GM21619 (cell line): ENCODE results near the gene C2orf42.
"Not testable (repeated sequence)": the region's sequence is repeated elsewhere in the genome, so short reads cannot be mapped to it uniquely, and the experiment has no call there.

Experiments used
- ATAC-seq: cut with Tn5 transposase; IDR thresholded peaks from one replicate; pipeline ENCODE4 v1.9.1; 2021; ENCODE audit not compliant: unreplicated experiment

Gene C2orf42

GRCh38 chr2:70133127-70133452 lies 57.7 kb downstream of the C2orf42 start:
- no peak for ATAC-seq

DNA sequence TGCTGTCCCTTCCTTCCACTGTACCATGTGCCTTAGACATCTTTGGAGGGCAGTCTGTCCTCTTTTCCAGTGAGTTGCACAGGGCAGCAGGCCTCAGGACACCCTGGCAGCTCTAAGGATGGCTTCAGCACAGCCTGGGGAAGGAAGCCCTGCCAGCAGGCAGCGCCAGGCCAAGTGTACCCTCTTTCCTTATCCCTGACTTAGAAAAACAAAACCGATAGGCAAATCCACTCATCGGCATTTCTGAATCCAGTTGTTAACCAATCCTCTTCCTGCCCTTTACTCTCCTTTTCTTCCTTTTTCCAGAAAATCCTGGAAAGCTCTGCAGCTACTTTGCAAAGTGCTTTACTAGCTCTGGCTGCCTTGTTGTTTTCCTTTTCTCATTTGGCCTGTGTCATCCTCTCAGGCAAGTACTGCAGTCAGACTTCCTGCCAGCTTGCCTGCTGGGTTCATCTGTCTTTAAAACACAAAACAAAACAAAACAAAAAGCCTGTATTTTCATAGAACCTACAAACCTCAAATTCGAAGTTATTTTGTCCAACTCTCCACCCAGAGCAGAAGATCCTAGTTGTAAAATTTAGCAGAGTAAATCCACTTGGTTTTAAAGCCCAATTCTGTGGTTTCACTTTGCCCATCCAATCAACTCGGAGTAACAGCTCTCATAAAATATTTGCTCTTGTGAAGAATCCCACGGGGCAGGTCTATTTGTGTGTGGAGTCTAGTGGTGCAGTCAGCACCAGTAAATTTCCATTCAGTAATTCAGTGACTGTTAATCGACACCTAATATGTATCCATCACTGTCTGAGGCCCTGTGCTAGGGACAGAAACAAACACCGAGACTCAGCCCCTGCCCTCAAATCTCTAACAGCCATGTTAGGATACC lies 58.3 kb downstream of the C2orf42 start:
- ATAC-seq = peak; percentile 55

DNA sequence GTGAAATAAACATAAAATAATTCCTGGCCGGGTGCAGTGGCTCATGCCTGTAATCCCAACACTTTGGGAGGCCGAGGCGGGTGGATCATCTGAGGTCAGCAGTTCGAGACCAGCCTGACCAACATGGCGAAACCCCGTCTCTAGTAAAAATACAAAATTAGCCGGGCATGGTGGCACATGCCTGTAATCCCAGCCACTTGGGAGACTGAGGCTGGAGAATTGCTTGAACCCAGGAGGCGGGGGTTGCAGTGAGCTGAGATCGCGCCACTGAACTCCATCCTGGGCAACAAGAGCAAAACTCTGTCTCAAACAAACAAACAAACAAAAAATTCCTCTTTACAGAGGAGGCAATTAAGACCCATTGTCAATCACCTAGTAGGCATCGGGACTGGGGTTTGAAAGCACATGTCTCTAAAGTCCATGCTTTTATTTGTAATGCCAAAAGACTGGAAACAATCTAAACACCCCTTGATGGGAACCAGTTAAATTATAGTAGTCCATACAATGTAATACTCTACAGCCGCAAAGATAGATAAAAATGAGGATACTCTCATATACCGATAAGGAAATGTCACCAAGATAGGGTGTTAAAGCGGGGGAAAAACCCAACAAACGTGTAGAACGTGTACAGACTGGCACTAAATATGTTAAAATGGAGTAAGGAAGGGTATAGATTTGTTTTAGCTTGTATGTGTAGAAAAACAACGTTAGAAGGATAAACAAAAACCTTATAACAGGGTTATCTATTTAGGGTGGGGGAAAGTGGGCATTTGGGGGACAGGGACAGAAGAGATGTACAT lies 59.3 kb downstream of the C2orf42 start:
- not testable (repeated sequence) for ATAC-seq

DNA sequence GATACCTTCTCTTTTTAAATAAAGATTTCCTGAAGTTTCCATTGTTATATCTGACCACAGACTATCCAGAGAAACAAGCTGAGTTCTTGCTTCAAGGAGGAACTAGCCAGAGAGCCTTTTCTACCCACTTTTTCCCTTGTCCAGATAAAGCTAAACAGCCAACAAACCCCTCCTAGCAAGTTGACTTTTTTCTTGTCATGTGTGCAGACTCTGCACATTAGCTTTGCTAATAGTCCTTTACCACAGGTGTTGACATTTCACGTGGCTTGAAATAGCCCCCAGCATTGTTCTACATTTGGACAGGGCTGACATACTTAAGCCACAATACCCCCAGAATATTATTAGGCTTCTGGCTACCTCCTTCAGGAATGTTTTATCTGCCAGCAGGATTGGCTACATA lies 62.8 kb downstream of the C2orf42 start:
- no peak for ATAC-seq

GRCh38 chr2:70126413-70126812 lies 64.4 kb downstream of the C2orf42 start:
- no peak for ATAC-seq

GRCh38 chr2:70125498-70125898 lies 65.3 kb downstream of the C2orf42 start:
- ATAC-seq = no peak

DNA sequence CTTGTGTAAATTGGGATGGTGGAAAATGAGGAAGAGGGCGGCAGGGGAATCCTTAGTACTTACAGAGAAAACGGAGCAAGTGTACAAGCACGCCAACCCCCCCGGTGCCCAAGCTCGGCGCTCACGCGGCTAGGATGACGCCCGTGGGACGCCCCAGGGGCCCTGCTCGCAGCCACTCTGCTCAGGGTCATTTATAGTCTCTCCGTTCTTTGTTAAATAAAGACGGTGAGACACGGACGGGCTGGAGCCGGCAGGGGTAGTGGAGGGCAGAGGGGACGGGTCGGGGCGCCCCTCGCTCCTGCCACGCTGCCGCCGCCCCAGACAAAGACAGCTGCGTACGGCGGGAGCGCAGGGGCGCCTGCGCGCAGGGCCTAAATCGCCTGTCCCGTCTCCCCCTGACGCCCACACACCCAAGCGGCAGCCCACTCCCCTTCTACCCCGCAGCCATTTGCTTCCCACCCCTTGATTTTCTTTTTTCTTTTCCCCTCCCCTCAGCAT lies 65.8 kb downstream of the C2orf42 start:
- no peak for ATAC-seq

DNA sequence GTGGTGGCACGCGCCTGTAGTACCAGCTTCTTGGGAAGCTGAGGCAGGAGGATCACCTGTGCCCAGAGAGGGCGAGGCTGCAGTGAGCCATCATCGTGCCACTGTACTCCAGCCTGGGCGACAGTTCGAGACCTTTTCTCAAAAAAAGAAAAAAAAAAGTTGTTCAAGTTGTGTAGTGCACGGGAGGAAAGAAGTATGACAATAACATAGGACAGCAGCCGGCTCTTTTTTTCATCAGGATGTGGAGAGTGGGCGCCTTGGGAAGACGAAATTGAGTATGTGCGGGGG lies 67.0 kb downstream of the C2orf42 start:
- ATAC-seq = no peak

DNA sequence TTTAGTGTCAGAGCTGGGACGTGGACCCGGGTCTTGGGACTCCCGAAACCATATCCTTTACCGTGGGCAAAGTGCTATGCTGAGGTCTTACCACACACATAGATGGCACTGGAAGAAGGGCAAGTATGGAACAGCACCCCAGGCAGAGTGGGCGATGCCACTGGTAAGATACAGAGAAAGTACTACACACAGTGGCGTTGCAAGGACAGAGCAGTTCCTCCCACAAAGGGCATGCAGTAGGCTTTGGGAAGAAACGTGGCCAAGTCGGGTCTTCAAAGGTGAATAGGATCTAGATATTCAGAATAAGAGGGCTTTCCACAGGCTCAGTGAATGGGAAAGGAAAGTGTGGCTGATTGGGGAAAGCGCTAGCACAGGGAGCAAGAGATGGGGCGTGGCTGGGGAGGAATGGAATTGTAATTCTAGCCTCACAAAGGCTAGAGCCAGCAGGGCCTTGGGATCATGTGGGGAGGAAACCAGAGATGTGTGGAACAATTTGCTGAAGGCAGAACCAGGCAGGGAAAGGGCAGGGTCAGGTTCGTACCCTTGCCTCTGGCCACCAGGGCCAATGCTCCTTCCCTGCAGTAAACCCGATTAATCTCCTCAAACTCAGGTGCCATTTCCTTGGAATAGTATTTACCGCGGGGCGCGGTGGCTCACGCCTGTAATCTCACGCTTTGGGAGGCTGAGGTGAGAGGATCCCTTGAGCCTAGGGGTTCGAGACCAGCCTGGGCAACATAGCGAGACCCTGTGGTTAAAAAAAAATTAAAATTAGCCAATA lies 67.6 kb downstream of the C2orf42 start:
- ATAC-seq = no peak

DNA sequence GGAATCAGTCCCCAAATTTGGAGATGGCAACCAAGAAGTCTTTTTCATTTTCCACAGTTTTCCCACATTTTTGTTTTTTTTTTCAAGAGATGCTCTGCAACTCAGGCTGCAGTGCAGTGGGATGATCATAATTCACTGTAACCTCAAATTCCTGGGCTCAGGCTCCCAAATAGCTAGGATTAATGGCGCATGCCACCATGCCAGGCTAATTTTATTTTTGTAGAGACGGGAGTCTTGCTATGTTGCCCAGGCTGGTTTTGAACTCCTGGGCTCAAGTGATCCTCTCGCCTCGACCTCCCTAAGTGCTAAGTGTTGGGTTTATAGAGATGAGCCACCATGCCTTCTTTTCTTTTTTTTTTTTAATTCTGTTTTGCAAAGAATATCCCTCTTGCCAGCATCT lies 68.3 kb downstream of the C2orf42 start:
- ATAC-seq = no peak

- ATAC-seq = no peak
Measured at GRCh38 chr2:70121627-70122372, 69.0 kb downstream of the C2orf42 start.

- no peak for ATAC-seq
Measured at GRCh38 chr2:70118798-70119454, 71.9 kb downstream of the C2orf42 start.

- ATAC-seq = no peak
Measured at GRCh38 chr2:70116936-70117552, 73.8 kb downstream of the C2orf42 start.

DNA sequence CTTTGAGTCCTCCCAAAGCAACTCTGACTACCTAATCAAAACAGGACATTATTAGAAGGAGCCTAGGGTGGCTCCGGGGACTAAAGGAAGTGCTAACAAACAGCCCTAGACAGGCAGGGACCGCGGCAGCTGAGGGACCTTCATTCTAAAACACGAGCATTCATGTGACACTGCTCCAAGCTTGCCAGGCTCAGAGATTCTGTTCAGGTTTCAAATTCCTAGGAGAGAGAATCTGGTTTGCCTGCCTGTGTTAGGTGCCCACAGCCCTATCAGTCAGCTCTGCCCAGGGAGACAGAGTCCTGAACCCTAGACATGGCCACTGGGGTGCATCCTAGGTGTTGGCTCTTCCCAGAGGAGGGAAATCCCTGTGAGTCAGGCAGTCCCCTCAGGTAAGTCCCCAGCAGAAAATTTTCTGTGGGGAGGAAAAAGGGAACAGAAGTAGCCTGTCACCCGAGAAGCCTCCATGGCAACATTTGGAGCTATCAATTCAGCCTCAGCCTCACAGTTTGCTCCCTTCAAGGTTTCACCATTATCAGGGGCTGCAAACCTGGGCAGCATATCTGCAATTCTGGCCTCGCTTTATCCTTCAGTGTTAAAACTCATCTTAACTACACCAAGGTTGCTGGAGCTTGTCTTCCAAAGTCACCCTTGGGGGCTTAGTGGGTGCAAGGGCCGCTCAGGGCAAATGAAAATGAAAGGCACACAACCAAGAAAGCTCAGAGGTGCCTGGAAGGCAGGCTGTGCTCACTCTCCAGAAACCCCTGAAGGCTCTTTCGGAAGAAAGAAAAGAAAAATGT lies 75.0 kb downstream of the C2orf42 start:
- peak; percentile 56 for ATAC-seq

- ATAC-seq = no peak
Measured at GRCh38 chr2:70113359-70114070, 77.3 kb downstream of the C2orf42 start.

DNA sequence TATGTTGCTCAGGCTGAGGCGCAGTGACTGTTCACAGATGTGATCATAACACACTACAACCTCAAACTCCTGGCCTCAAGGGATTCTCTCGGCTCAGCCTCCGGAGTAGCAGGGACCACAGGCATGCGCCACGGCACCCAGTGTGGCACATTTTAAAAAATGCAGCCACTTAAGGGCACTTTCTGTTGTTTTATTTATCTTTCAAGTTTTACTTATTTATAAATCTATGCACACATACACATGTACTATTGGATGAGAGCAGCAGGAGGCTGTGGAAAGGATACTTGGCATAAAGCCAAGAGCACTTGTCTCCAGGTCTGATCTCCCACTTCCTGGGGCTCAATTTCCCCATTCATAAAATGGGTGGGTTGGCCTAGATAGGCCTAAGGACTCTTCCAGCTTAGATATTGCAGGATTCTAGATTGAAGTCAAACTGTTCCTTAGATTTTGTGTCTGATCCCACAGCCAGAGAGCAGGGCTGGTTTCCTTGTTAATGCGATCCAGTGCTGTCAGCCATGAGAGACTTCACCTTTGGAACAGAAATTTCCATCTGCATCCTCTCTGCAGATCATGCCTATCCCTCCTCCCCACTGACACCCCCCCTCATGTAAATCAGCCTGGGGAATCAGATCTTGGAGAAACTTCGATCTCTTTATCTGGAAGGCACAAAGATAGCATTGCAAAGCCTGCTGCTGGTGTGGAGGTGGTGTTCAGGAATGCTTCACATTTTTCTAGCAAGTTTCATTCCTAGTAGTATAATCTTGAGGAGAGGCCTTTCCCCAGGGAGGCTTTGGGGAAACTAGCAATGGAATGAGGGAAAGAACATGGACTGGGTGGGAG lies 78.8 kb downstream of the C2orf42 start:
- no peak for ATAC-seq

DNA sequence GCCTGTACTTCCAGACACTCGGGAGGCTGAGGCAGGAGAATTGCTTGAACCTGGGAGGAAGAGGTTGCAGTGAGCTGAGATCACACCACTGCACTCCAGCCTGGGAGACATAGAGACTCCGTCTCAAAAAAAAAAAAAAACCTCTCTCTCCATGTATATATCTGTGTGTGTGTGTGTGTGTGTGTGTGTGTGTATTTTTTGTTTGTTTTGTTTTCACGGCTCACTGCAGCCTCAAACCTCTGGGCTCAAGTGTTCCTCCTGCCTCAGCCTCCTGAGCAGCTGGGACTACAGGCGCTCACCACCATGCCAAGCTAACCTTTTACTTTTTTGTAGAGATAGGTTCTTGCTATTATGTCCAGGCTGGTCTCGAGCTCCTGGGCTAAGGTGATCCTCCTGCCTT lies 80.4 kb downstream of the C2orf42 start:
- not testable (repeated sequence) for ATAC-seq

DNA sequence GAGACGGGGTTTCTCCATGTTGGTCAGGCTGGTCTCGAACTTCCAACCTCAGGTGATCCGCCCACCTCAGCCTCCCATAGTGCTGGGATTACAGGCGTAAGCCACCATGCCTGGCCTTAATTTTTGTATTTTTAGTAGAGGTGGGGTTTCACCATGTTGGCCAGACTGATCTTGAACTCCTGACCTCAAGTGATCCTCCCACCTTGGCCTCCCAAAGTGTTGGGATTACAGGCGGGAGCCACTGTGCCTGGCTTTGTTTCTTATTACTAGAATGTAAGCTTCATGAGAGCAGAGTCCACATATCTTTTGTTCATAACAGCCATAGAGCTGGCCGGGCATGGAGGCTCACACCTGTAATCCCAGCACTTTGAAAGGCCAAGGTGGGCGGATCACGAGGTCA lies 84.7 kb downstream of the C2orf42 start:
- not testable (repeated sequence) for ATAC-seq
